K562 (cell line): Measurements from ENCODE around the gene KRTAP9-2. TPM values are rescaled to one million over a fixed set of nuclear protein-coding genes. Genes with fewer than 3 reads are reported as not detected.
"Not testable (repeated sequence)": the region's sequence is repeated elsewhere in the genome, so short reads cannot be mapped to it uniquely, and the experiment has no call there.

Source experiments
- ATAC-seq: fragments of 200-7000 bp; cut with Tn5 transposase; 3 replicates; pipeline ENCODE4 v1.9.1; 2020; ENCODE audit warnings: moderate library complexity
- BruUV-seq: library from RNA; stranded (reverse); fragments of 400-500 nt; replicated peaks from 2 replicates; lab custom pipeline; 2021; lab: Mats Ljungman, UMichigan
- CTCF ChIA-PET: fragments of 300-600 bp; formaldehyde crosslinking; extraction: SDS; loops from one replicate; lab custom pipeline; 2021; ENCODE audit warnings: low intra/inter-chr PET ratio; lab: Yijun Ruan, JAX
- POLR2A ChIA-PET: fragments of 300-600, 350-650 bp; sonication (Branson Sonifier 250); formaldehyde crosslinking; extraction: SDS; loops from one replicate; lab custom pipeline; 2021; ENCODE audit warnings: antibody characterized with exemption, inconsistent platforms; lab: Yijun Ruan, JAX
- DNase-seq, 4 experiments: peaks; one replicate each; pipeline versions ENCODE4 v3.0.0 to v3.0.0-alpha.2; 2011 to 2018; ENCODE audit warnings: low spot score in 3 of 4, mixed read lengths in 3 of 4; ENCODE audit errors: extremely low read depth in 1 of 4
- FAIRE-seq: peaks from 2 replicates; lab custom pipeline; 2011; peaks lifted over from hg19 to GRCh38; lab: Jason Lieb, UNC
- H2AFZ ChIP-seq: 2 replicates; pipeline ENCODE4 v1.6.0; 2011; ENCODE audit warnings: low read depth, low read length, control low read depth, inconsistent platforms
- H3K27ac ChIP-seq: fragments of 200-600 bp; 3 replicates; pipeline ENCODE4 v1.8.0; 2011; ENCODE audit warnings: low read depth, mild to moderate bottlenecking, control low read depth, inconsistent platforms, low read length, moderate library complexity, mixed read lengths; ENCODE audit errors: extremely low read depth
- H3K27me3 ChIP-seq, 2 experiments: fragments of 300-600 bp in 1 of 2; 2 replicates in 1 of 2; 3 replicates in 1 of 2; pipeline versions ENCODE4 v1.6.0 to v1.8.0; 2011; ENCODE audit warnings: inconsistent platforms in 2 of 2, low read length in 2 of 2, mild to moderate bottlenecking in 1 of 2, mixed read lengths in 1 of 2, moderate library complexity in 1 of 2; ENCODE audit not compliant: control insufficient read depth in 2 of 2, insufficient read depth in 2 of 2
- H3K36me3 ChIP-seq: fragments of 300-600 bp; 3 replicates; pipeline ENCODE4 v1.8.0; 2011; ENCODE audit warnings: mild to moderate bottlenecking, low read length, inconsistent platforms; ENCODE audit not compliant: control insufficient read depth, insufficient read depth
- H3K4me1 ChIP-seq, 2 experiments: fragments of 200-600 bp in 1 of 2; replicated peaks in 1 of 2; 2 replicates in 1 of 2; 3 replicates in 1 of 2; pipeline versions ENCODE4 v1.5.1 to v1.8.0; 2011; ENCODE audit warnings: inconsistent platforms in 2 of 2, low read length in 2 of 2, mild to moderate bottlenecking in 1 of 2, mixed read lengths in 1 of 2, moderate library complexity in 1 of 2; ENCODE audit not compliant: control insufficient read depth in 2 of 2, insufficient read depth in 2 of 2
- H3K4me2 ChIP-seq: 2 replicates; pipeline ENCODE4 v1.6.1; 2011; ENCODE audit warnings: low read length, control low read depth, inconsistent platforms, mixed read lengths; ENCODE audit not compliant: insufficient read depth
- H3K4me3 ChIP-seq: fragments of 200-600 bp; sonication (generic), shearing (Covaris generic); 2 replicates; pipeline ENCODE4 v1.5.1; 2016; ENCODE audit warnings: control low read depth, inconsistent platforms
- H3K79me2 ChIP-seq: fragments of 200-600 bp; 3 replicates; pipeline ENCODE4 v1.8.0; 2011; ENCODE audit warnings: low read length, inconsistent platforms; ENCODE audit not compliant: control insufficient read depth, insufficient read depth
- H3K9ac ChIP-seq, 2 experiments: 2 replicates each; pipeline versions ENCODE4 v1.6.0 to v1.6.1; 2011; ENCODE audit warnings: low read depth in 2 of 2, low read length in 2 of 2, control low read depth in 1 of 2, inconsistent platforms in 1 of 2, mild to moderate bottlenecking in 1 of 2, mixed read lengths in 1 of 2; ENCODE audit not compliant: insufficient read depth in 1 of 2
- H3K9me1 ChIP-seq: one replicate; pipeline ENCODE4 v1.6.0; 2011; ENCODE audit warnings: inconsistent platforms, mild to moderate bottlenecking, low read length, moderate library complexity; ENCODE audit not compliant: control insufficient read depth, insufficient read depth
- H3K9me3 ChIP-seq: replicated peaks from 2 replicates; pipeline ENCODE4 v1.5.1; 2011; ENCODE audit warnings: low read depth, low read length, inconsistent platforms; ENCODE audit not compliant: control insufficient read depth, insufficient read depth
- H4K20me1 ChIP-seq: replicated peaks from 2 replicates; pipeline ENCODE4 v1.6.1; 2011; ENCODE audit warnings: low read length, inconsistent platforms, mixed read lengths; ENCODE audit not compliant: control insufficient read depth, insufficient read depth
- WGBS: fragments of 100-300 bp; shearing (Covaris generic); methylation state at CpG from one replicate; pipeline ENCODE4 v1.1.6; 2016; ENCODE audit warnings: low coverage, mixed read lengths; ENCODE audit not compliant: insufficient coverage; ENCODE audit errors: missing lambda C conversion rate; 5-methylcytosine and 5-hydroxymethylcytosine counted together
- in situ Hi-C: fragments of 300-500 bp; cut with MboI; formaldehyde crosslinking; loops from 4 replicates; pipeline ENCODE4 v1.15.0; 2018; ENCODE audit warnings: inconsistent platforms, mixed read lengths
- intact Hi-C: fragments of 100-400 bp; cut with micrococcal nuclease; formaldehyde crosslinking; loops from 2 replicates; pipeline ENCODE4 v1.14.2; 2022
- polyA plus RNA-seq, 8 experiments: library from polyadenylated mRNA; depleted of rRNA in 4 of 8; stranded (reverse) in 5 of 8; unstranded in 3 of 8; fragments of >200 nt; fragmentation: Nextera tagmentation in 2 of 8; fragmentation: Illumina TruSeq in 1 of 8; extraction: Ambion mirVana in 2 of 8; extraction: Trizol in 1 of 8; gene quantifications; 2 replicates each; pipeline versions ENCODE4 v1.2.1 to v1.2.3, GENCODE V29; 2011 to 2014; ENCODE audit warnings: inconsistent platforms in 1 of 8, missing spikeins in 1 of 8
- total RNA-seq, 7 experiments: library from RNA; depleted of rRNA in 6 of 7; stranded (reverse); fragments of >200 nt in 6 of 7; fragmentation: Illumina TruSeq in 2 of 7; extraction: Trizol in 2 of 7; gene quantifications; 2 replicates each; pipeline versions ENCODE4 v1.2.1 to v1.2.3, GENCODE V29; 2011 to 2021; ENCODE audit warnings: low replicate concordance in 1 of 7
- TF ChIP-seq, protein P1 (sequence below): IDR thresholded peaks from 2 replicates; pipeline ENCODE4 v1.6.1; 2016; ENCODE audit warnings: missing genetic modification characterization, missing compliant biosample characterization

The KRTAP9-2 gene
- total and polyA plus RNA-seq, 9 of the 15 experiments (the other 6 are each of a cell fraction or from before 2014, with no cell fraction given) = not detected

DNA sequence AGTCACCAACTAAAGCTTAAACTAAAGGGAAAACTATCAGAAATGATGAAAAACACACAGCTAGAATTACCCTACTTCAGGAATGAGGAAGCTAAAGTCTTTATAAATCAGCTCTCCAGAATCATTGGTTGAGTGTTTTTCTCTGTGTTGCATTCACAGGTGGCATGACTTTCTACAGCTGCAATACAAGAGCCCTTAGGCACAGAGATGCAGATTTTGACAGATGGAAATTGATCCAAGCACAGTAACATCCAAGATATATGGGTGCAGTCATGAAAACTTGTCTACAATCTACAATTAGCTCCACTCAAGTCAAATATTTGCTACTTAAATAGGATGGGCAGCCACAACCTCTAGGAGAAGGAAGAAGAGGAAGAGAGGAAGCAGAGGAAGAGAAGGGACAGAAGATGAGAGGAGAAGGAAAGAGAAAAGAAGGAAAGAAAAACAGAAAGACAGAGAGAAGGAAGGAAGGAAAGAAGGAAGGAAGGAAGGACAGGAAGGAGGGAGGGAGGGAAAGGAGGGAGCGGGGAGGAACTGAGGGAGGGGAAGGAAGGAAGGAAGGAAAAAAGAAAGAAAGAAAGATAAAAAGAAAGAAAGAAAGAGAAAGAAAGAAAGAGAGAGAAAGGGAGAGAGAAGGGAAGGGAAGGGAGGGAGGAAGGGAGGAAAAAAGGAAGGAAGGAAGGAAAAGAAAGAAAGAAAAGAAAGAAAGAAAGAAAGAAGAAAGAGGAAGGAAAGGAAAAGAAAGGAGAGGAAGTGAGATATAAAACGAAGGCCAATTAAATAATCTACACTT is 20.7 kb downstream of the KRTAP9-2 start:
- WGBS = 0% methylated on average over 2 of the region's 2 CpGs
- H3K9ac ChIP-seq, H3K4me3 ChIP-seq, H3K9me3 ChIP-seq, in situ Hi-C loops, POLR2A ChIA-PET, H3K79me2 ChIP-seq, FAIRE-seq, DNase-seq, intact Hi-C loops, H3K4me1 ChIP-seq, ATAC-seq, H3K27me3 ChIP-seq, H3K36me3 ChIP-seq, H2AFZ ChIP-seq, H3K4me2 ChIP-seq, H3K27ac ChIP-seq, BruUV-seq, H3K9me1 ChIP-seq, H4K20me1 ChIP-seq, CTCF ChIA-PET: not testable (repeated sequence)
- TF ChIP-seq, protein P1, sequence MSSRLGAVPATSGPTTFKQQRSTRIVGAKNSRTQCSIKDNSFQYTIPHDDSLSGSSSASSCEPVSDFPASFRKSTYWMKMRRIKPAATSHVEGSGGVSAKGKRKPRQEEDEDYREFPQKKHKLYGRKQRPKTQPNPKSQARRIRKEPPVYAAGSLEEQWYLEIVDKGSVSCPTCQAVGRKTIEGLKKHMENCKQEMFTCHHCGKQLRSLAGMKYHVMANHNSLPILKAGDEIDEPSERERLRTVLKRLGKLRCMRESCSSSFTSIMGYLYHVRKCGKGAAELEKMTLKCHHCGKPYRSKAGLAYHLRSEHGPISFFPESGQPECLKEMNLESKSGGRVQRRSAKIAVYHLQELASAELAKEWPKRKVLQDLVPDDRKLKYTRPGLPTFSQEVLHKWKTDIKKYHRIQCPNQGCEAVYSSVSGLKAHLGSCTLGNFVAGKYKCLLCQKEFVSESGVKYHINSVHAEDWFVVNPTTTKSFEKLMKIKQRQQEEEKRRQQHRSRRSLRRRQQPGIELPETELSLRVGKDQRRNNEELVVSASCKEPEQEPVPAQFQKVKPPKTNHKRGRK (tag) = peak; percentile 82

- H3K4me3 ChIP-seq, H3K4me2 ChIP-seq, H3K79me2 ChIP-seq, FAIRE-seq, H3K9me3 ChIP-seq, intact Hi-C loops, H2AFZ ChIP-seq, H3K4me1 ChIP-seq, CTCF ChIA-PET, DNase-seq, H4K20me1 ChIP-seq, H3K27ac ChIP-seq, in situ Hi-C loops, H3K36me3 ChIP-seq, H3K27me3 ChIP-seq, ATAC-seq, H3K9ac ChIP-seq, POLR2A ChIA-PET, H3K9me1 ChIP-seq, BruUV-seq: not testable (repeated sequence)
- WGBS = 0% methylated on average over 2 of the region's 2 CpGs
These were observed 23.3 kb downstream of the KRTAP9-2 start, which contains the start of gene KRTAP9-4 for GRCh38 chr17:41249637-41250240. KRTAP9-4 (plus strand) TSS chr17:41249687; CDS start chr17:41249721, 34 bp downstream.
